ENCODE data around the gene KMT2B. TPM values are rescaled to one million over a fixed set of nuclear protein-coding genes. Genes with fewer than 3 reads are reported as not detected.
"Not testable (repeated sequence)": the region's sequence is repeated elsewhere in the genome, so short reads cannot be mapped to it uniquely, and the experiment has no call there.

KMT2B gene
- 10 to 100 TPM; 21.3 to 40.3 (median 28.0) TPM for polyA plus RNA-seq (ENCODE audit: insufficient read depth in 1 of 5, insufficient read length in 5 of 5, low replicate concordance in 1 of 5)
- long read RNA-seq, donor 1, partial matches to known transcripts: 164 of 169 reads
- long read RNA-seq, donor 1, other reads (novel, unspliced or antisense): 0 of 169 reads
- long read RNA-seq, donor 2, partial matches to known transcripts: 0 of 2 reads
- long read RNA-seq, donor 2, other reads (novel, unspliced or antisense): 0 of 2 reads
- long read RNA-seq, donor 3, partial matches to known transcripts: 13 of 15 reads
- long read RNA-seq, donor 3, other reads (novel, unspliced or antisense): 0 of 15 reads
- long read RNA-seq, donor 4, partial matches to known transcripts: 9 of 11 reads
- long read RNA-seq, donor 4, other reads (novel, unspliced or antisense): 0 of 11 reads
- long read RNA-seq, donor 5, partial matches to known transcripts: 174 of 176 reads
- long read RNA-seq, donor 5, other reads (novel, unspliced or antisense): 0 of 176 reads
- long read RNA-seq, donor 6, partial matches to known transcripts: 0 of 1 reads
- long read RNA-seq, donor 6, other reads (novel, unspliced or antisense): 0 of 1 reads
- long read RNA-seq, donor 7, partial matches to known transcripts: 12 of 14 reads
- long read RNA-seq, donor 7, other reads (novel, unspliced or antisense): 0 of 14 reads
- long read RNA-seq, donor 8, partial matches to known transcripts: 0 of 2 reads
- long read RNA-seq, donor 8, other reads (novel, unspliced or antisense): 0 of 2 reads

- DNase-seq: peak; percentile 94 to 95
Observed at GRCh38 chr19:35717665-35718344, at the start of gene KMT2B. Gene KMT2B, plus strand, starts transcription at chr19:35718003. Its CDS starts 16 bp downstream, at chr19:35718019.

- DNase-seq: no peak
Observed at GRCh38 chr19:35669566-35669965, 48.2 kb upstream of the KMT2B start.

GRCh38 chr19:35669974-35670373 lies 47.8 kb upstream of the KMT2B start:
- DNase-seq: no peak

- no peak for DNase-seq
Observed at GRCh38 chr19:35670686-35671085, 47.1 kb upstream of the KMT2B start.

GRCh38 chr19:35671818-35672217 lies 46.0 kb upstream of the KMT2B start:
- DNase-seq: no peak

GRCh38 chr19:35673121-35673804 lies 44.5 kb upstream of the KMT2B start:
- DNase-seq: no peak

- DNase-seq: no peak
Observed at GRCh38 chr19:35675589-35676140, 42.1 kb upstream of the KMT2B start.

GRCh38 chr19:35689836-35690235 lies 28.0 kb upstream of the KMT2B start:
- no peak for DNase-seq

GRCh38 chr19:35691106-35691505 lies 26.7 kb upstream of the KMT2B start:
- not testable (repeated sequence) for DNase-seq

- DNase-seq: no peak
Observed at GRCh38 chr19:35692010-35692409, 25.8 kb upstream of the KMT2B start.

- no peak for DNase-seq
Observed at GRCh38 chr19:35693422-35693821, 24.4 kb upstream of the KMT2B start.

GRCh38 chr19:35693835-35694599 lies 23.8 kb upstream of the KMT2B start:
- DNase-seq: peak; percentile 64 to 74

GRCh38 chr19:35695895-35696422 lies 21.8 kb upstream of the KMT2B start:
- DNase-seq: no peak

- DNase-seq: no peak
Observed at GRCh38 chr19:35696835-35697234, 21.0 kb upstream of the KMT2B start.

- peak; percentile 92 to 93 for DNase-seq
Observed at GRCh38 chr19:35702223-35703012, 15.4 kb upstream of the KMT2B start.

GRCh38 chr19:35703343-35703742 lies 14.5 kb upstream of the KMT2B start:
- DNase-seq: no peak

GRCh38 chr19:35704218-35704617 lies 13.6 kb upstream of the KMT2B start, which contains the start of gene ZBTB32:
Gene ZBTB32, plus strand, starts transcription at chr19:35704558. Its CDS starts 10,069 bp downstream, at chr19:35714627.
- DNase-seq: no peak

- no peak for DNase-seq
Observed at GRCh38 chr19:35708391-35708790, 9.4 kb upstream of the KMT2B start.
